Upper lobe of left lung (tissue), 4 donors: Measurements from ENCODE around the gene AKAP5.

Source experiments
- CTCF ChIP-seq, 6 experiments: fragments of 450-650 bp in 4 of 6; fragments of 200-600 bp in 2 of 6; sonication (generic) in 2 of 6; IDR thresholded peaks; one replicate each; pipeline ENCODE4 v1.5.1; 2016 to 2019; ENCODE audit warnings: antibody characterized with exemption in 6 of 6
- POLR2A ChIP-seq, 4 donors: fragments of 450-650 bp; IDR thresholded peaks; one replicate each; pipeline ENCODE4 v1.5.1; 2016 to 2017; ENCODE audit warnings: antibody characterized with exemption in 4 of 4, mild to moderate bottlenecking in 2 of 4

- TF ChIP-seq POLR2A (IDR thresholded peaks at IDR 0.05) (no peak), CTCF (IDR thresholded peaks at IDR 0.05) (no peak)
These were observed 1.8 kb downstream of the AKAP5 start for GRCh38 chr14:64467101-64467500.
